Bronchial epithelial cell (primary cell): Measurements from ENCODE around the gene EMX1. TPM values are rescaled to one million over a fixed set of nuclear protein-coding genes. Genes with fewer than 3 reads are reported as not detected.

Source experiments
- DNase-seq: peaks from one replicate; pipeline ENCODE4 v3.0.0-alpha.2; 2010; ENCODE audit warnings: low read depth
- FAIRE-seq: peaks from 2 replicates; lab custom pipeline; 2011; peaks lifted over from hg19 to GRCh38; lab: Jason Lieb, UNC
- H3K27me3 ChIP-seq: 2 replicates; pipeline ENCODE4 v1.5.1; 2011; ENCODE audit warnings: low read length; ENCODE audit not compliant: control insufficient read depth, insufficient read depth
- H3K36me3 ChIP-seq: 2 replicates; pipeline ENCODE4 v1.5.1; 2011; ENCODE audit warnings: low read length; ENCODE audit not compliant: control insufficient read depth, insufficient read depth
- H3K4me3 ChIP-seq: 2 replicates; pipeline ENCODE4 v1.5.1; 2011; ENCODE audit warnings: mild to moderate bottlenecking, low read depth, low read length, control low read depth
- CTCF ChIP-seq: IDR thresholded peaks from 2 replicates; pipeline ENCODE4 v1.5.1; 2011; ENCODE audit warnings: mild to moderate bottlenecking, moderate library complexity, low read length, control low read depth, inconsistent platforms; ENCODE audit not compliant: insufficient read depth, severe bottlenecking
- total RNA-seq: library from RNA; depleted of rRNA; stranded (reverse); fragments of >200 nt; gene quantifications from 2 replicates; pipeline ENCODE4 v1.2.1, GENCODE V29; 2014

The EMX1 gene
- total RNA-seq, 1 donor from 2014 or later = 0.26 TPM

GRCh38 chr2:72949642-72950041 is 32.3 kb downstream of the EMX1 start:
- no peak for FAIRE-seq
- Histone ChIP-seq H3K4me3 (no peak overlapping the region), H3K27me3 (no peaks in the 10 kb centered on the region), H3K36me3 (no peaks in the 10 kb centered on the region)
- TF ChIP-seq CTCF = no peak
- no peak for DNase-seq

- Histone ChIP-seq H3K27me3 (no peaks in the 10 kb centered on the region), H3K36me3 (no peaks in the 10 kb centered on the region), H3K4me3 (no peak overlapping the region)
- TF ChIP-seq CTCF = no peak
- DNase-seq = no peak
- no peak for FAIRE-seq
Observed at GRCh38 chr2:72950558-72951255, 33.4 kb downstream of the EMX1 start.

GRCh38 chr2:72951303-72952095 is 34.2 kb downstream of the EMX1 start:
- no peak for FAIRE-seq
- Histone ChIP-seq H3K4me3 (no peak overlapping the region), H3K36me3 (no peaks in the 10 kb centered on the region), H3K27me3 (no peaks in the 10 kb centered on the region)
- DNase-seq = no peak
- no peak for TF ChIP-seq CTCF

- no peaks in the 10 kb centered on the region for H3K27me3 ChIP-seq
- FAIRE-seq (peak; percentile 36), DNase-seq (no peak)
- no peaks in the 10 kb centered on the region for H3K36me3 ChIP-seq
- TF ChIP-seq CTCF = no peak
- H3K4me3 ChIP-seq = no peak overlapping the region
Observed at GRCh38 chr2:72952110-72952823, 34.9 kb downstream of the EMX1 start.

GRCh38 chr2:72952961-72953360 is 35.6 kb downstream of the EMX1 start:
- no peak for TF ChIP-seq CTCF
- no peak for DNase-seq
- no peak for FAIRE-seq
- Histone ChIP-seq H3K36me3 (no peaks in the 10 kb centered on the region), H3K27me3 (no peaks in the 10 kb centered on the region), H3K4me3 (no peak overlapping the region)
